Fibroblast of the aortic adventitia (primary cell): ENCODE data around the gene CFTR. TPM values are rescaled to one million over a fixed set of nuclear protein-coding genes. Genes with fewer than 3 reads are reported as not detected.
"Not testable (repeated sequence)": the region's sequence is repeated elsewhere in the genome, so short reads cannot be mapped to it uniquely, and the experiment has no call there.

Source experiments
- DNase-seq: peaks from one replicate; pipeline ENCODE4 v3.0.0-alpha.2; 2010; ENCODE audit warnings: low read depth
- H3K4me3 ChIP-seq: 2 replicates; pipeline ENCODE4 v1.5.1; 2011; ENCODE audit warnings: low read depth, mild to moderate bottlenecking, control low read depth, low read length, moderate library complexity
- total RNA-seq: library from RNA; depleted of rRNA; stranded (reverse); fragments of >200 nt; gene quantifications from 2 replicates; pipeline ENCODE4 v1.2.3, GENCODE V29; 2012; ENCODE audit warnings: low replicate concordance
- TF ChIP-seq, protein P1 (sequence below): IDR thresholded peaks from 2 replicates; pipeline ENCODE4 v1.5.1; 2011; ENCODE audit warnings: mild to moderate bottlenecking, low read length, control low read depth, inconsistent platforms; ENCODE audit not compliant: insufficient read depth

The CFTR gene
- total RNA-seq, 1 donor, result 0.09 TPM

DNA sequence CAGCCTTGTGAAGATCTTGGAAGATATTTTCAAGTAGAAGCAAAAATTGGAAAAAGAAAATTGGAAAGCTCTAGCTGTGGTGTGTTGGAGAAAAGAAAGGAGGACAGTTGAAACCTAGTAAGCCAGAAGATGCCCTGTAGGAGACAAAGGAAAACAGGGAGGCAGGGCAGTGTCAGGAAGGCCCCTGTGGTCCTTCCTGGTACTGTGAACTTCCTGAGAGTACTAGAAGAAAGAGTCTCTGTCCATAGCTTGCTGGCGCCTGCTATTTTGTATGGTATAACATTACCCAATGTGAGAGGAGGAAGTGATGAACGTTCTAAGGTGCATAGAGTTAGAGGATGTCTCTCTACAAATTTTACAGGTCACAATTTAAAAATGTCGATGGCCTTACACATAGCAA is 210.3 kb downstream of the CFTR start:
- TF ChIP-seq, protein P1, sequence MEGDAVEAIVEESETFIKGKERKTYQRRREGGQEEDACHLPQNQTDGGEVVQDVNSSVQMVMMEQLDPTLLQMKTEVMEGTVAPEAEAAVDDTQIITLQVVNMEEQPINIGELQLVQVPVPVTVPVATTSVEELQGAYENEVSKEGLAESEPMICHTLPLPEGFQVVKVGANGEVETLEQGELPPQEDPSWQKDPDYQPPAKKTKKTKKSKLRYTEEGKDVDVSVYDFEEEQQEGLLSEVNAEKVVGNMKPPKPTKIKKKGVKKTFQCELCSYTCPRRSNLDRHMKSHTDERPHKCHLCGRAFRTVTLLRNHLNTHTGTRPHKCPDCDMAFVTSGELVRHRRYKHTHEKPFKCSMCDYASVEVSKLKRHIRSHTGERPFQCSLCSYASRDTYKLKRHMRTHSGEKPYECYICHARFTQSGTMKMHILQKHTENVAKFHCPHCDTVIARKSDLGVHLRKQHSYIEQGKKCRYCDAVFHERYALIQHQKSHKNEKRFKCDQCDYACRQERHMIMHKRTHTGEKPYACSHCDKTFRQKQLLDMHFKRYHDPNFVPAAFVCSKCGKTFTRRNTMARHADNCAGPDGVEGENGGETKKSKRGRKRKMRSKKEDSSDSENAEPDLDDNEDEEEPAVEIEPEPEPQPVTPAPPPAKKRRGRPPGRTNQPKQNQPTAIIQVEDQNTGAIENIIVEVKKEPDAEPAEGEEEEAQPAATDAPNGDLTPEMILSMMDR, result no peak
- no peak overlapping the region for H3K4me3 ChIP-seq
- no peak for DNase-seq

DNA sequence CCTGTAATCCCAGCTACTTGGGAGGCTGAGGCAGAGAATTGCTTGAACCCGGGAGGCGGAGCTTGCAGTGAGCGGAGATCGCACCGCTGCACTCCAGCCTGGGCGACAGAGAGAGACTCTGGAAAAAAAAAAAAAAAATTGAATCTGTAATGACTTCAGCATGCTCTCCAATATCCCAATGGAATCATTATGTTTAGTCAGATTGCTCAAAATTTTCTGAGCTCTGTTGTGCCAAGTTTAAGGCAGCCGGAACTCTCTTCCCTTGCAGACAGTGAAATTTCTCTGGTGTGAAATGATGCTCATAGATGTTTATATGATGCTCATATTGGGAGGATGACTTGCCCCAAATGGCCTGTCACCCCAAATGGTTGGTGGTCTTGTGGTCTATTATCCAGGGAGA is 212.5 kb downstream of the CFTR start:
- TF ChIP-seq, protein P1, result no peak
- no peak overlapping the region for H3K4me3 ChIP-seq
- no peak for DNase-seq

DNA sequence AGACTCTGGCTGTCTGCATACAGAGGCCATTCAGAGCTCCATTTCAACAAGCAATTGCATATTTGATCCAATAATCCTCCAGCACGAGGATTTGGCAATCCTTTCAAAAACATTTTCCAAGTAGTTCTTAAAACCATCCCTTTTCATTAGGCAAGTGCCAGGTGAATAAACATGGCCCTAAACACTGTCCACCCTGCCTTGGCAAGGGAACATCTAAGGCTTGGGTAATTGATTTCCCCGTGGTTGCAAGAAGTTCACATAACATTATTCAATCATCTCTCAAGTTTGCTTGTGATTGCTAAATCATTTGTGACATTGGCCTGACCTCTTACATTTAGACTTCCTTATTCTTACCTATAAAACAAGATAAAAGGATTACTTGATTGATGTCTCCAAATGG is 218.2 kb downstream of the CFTR start:
- TF ChIP-seq, protein P1, result no peak
- DNase-seq, result no peak
- H3K4me3 ChIP-seq, result no peak overlapping the region

DNA sequence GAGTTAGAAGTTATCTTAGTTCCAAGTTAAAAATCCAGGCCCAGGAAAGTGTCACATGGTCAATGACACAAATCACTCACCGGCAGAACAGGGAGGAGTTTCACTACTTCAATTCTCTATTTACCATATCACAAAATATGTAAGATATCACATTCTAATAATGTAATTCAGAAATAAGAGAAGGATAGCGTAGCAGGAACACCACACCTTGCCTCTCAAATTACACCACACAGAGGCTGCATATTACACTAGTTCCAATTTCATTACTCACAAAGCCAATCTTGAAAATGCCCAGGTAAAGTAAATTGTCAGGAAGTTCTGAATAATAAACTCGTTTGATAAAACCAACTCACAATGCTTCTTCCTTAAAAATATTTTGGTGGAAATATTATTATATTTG is 224.2 kb downstream of the CFTR start:
- H3K4me3 ChIP-seq, result no peak overlapping the region
- TF ChIP-seq, protein P1, result no peak
- no peak for DNase-seq

DNA sequence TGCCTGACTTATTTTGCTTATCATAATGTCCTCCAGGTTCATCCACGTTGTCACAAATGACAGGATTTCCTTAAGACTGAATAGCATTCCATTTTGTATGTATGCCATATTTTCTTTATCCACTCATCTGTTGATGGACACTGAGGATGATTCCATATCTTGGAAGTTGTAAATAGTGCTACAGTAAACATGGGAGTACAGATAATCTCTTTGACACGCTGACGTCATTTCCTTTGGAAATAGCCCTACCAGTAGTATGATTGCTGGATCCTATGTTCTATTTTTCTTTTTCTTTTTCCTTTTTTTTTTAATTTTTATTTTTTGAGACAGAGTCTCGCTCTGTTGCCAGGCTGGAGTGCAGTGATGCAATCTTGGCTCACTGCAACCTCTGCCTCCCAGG is 225.8 kb downstream of the CFTR start:
- no peak for DNase-seq
- TF ChIP-seq, protein P1, result no peak
- H3K4me3 ChIP-seq, result no peak overlapping the region

DNA sequence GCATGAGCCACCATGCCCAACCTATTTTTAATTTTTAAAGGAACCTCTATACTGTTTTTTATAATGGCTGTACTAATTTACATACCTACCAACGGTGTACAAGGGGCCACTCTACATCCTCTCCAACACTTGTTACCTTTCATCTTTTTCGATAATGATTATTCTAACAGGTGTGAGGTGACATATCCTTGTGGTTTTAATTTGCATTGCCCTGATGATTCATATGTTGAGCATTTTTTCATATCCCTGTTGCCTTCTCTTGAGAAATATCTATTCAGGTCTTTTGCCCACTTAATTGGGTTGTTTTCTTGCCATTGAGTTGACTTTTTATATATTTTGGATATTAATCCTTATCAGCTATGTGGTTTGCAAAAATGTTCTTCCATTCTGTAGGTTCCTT is 226.4 kb downstream of the CFTR start:
- no peak overlapping the region for H3K4me3 ChIP-seq
- no peak for DNase-seq
- TF ChIP-seq, protein P1, result no peak

DNA sequence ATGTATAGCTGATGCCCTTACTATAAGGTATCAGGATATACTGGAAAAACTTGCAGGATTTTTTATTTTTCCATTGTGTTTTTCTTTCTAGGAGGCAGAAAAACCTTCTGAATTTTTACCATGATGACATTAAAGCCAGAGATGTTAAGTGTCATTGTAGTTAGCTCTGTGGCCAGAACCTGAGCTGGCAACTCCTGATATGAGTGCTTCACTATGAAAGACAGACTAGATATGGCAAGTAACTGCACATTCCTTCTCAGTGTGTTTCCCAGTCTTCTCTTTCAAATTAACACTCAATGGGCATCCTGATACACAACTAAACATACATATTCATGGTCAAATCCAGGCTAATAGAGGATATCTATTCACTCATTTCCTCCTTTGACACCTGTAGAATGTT is 227.3 kb downstream of the CFTR start:
- TF ChIP-seq, protein P1, result no peak

DNA sequence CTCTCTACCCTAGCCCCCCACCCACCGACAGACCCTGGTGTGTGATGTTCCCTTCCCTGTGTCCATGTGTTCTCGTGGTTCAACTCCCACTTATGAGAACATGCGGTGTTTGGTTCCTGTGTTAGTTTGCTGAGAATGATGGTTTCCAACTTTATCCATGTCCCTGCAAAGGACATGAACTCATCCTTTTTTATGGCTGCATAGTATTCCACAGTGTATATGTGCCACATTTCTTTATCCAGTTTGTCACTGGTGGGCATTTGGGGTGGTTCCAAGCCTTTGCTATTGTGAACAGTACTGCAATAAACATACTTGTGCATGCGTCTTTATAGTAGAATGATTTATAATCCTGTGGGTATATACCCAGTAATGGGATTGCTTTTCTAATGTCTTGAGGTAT is 228.3 kb downstream of the CFTR start:
- H3K4me3 ChIP-seq, DNase-seq: not testable (repeated sequence)

More for the DNA sequence above, 227.3 kb downstream of the CFTR start:
- DNase-seq, result no peak
- H3K4me3 ChIP-seq, result no peak overlapping the region
